T-helper 9 cell (primary cell): ENCODE data around the gene UBN1.
A peak's percentile ranks its signal among the peaks of the same experiment; 100 is the strongest.

Experiments used
- DNase-seq: peaks from one replicate; pipeline ENCODE4 v3.0.0-alpha.2; 2020
- total RNA-seq, 2 donors: gene quantifications; one replicate each; lab custom pipeline; 2026; lab: John Stamatoyannopoulos, UW

The UBN1 gene
- 115 to 146 reads per million in 2 donors for total RNA-seq

GRCh38 chr16:4846901-4847773 is at the start of gene UBN1, which contains the start of gene GLYR1:
UBN1 (plus strand) TSS chr16:4847481; CDS start chr16:4852918, 5,437 bp downstream.
GLYR1 (minus strand) TSS chr16:4847288; CDS start chr16:4847265, 23 bp downstream.
- DNase-seq, result peak; percentile 100

GRCh38 chr16:4797805-4798252 is 49.5 kb upstream of the UBN1 start:
- DNase-seq, result no peak

- no peak for DNase-seq
Observed at GRCh38 chr16:4798456-4798855, 48.8 kb upstream of the UBN1 start.

GRCh38 chr16:4799171-4799855 is 48.0 kb upstream of the UBN1 start:
- DNase-seq, result no peak

- no peak for DNase-seq
Observed at GRCh38 chr16:4800290-4801041, 46.8 kb upstream of the UBN1 start.

- DNase-seq, result no peak
Observed at GRCh38 chr16:4801051-4801961, 46.0 kb upstream of the UBN1 start.

GRCh38 chr16:4801962-4802658 is 45.2 kb upstream of the UBN1 start, which contains the start of gene ROGDI:
ROGDI (minus strand) TSS chr16:4802633; CDS start chr16:4802571, 62 bp downstream.
- DNase-seq, result peak; percentile 80

GRCh38 chr16:4802659-4803287 is 44.5 kb upstream of the UBN1 start:
- peak; percentile 84 for DNase-seq

GRCh38 chr16:4803401-4803844 is 43.9 kb upstream of the UBN1 start:
- no peak for DNase-seq

- DNase-seq, result no peak
Observed at GRCh38 chr16:4803898-4804762, 43.2 kb upstream of the UBN1 start.

GRCh38 chr16:4805231-4805630 is 42.0 kb upstream of the UBN1 start:
- no peak for DNase-seq

- DNase-seq, result no peak
Observed at GRCh38 chr16:4806280-4806679, 41.0 kb upstream of the UBN1 start.

GRCh38 chr16:4811242-4811641 is 36.0 kb upstream of the UBN1 start:
- DNase-seq, result no peak

GRCh38 chr16:4811773-4812172 is 35.5 kb upstream of the UBN1 start:
- DNase-seq, result no peak

- DNase-seq, result no peak
Observed at GRCh38 chr16:4813251-4814003, 33.9 kb upstream of the UBN1 start.

- DNase-seq, result no peak
Observed at GRCh38 chr16:4814046-4814445, 33.2 kb upstream of the UBN1 start.

GRCh38 chr16:4814542-4815173 is 32.6 kb upstream of the UBN1 start:
- DNase-seq, result no peak

- DNase-seq, result no peak
Observed at GRCh38 chr16:4820652-4821051, 26.6 kb upstream of the UBN1 start.
